ENCODE data around the gene PDZK1IP1. TPM values are rescaled to one million over a fixed set of nuclear protein-coding genes. Genes with fewer than 3 reads are reported as not detected.

Gene PDZK1IP1, protein sequence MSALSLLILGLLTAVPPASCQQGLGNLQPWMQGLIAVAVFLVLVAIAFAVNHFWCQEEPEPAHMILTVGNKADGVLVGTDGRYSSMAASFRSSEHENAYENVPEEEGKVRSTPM
- not detected in 2 replicates for polyA plus RNA-seq
- not detected in 2 replicates for polyA minus RNA-seq

DNA sequence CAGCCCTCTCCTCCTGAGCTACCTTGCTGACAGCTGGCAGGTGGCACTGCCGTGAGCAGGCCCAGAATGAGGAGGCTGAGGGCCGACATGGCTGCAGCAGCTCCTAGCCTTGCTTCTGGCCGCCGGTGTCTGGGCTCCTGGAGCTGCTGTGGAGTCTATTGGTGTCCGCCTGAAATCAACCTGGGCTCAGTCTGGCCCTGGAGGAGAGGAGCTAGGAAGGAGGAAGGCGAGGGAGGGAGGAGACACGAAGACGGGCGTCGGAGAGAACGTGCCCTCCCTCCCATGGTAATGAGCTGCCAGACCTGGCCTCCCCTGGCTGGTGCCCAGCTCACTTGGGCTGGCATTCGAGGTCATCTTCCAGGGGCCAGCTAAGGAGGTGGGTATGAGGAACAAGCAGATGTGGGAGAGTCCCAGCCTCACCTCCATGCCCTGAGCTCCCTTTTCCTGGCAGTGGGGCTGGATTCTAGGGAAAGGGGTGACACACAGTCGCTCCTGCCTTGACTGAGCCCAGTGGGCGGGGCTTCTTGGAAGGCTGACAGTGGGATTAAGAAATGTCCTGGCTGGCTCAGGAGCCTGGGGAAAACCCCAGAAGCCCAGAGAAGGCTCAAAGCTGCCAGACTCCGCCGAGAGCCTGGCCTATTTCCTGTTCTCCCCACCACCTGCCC lies at the start of gene PDZK1IP1:
PDZK1IP1 (minus strand) TSS at position 193 of the 665 bp plus-strand sequence; CDS start at position 89, 104 bp downstream.
- no peaks in the 10 kb centered on the region for H3K36me3 ChIP-seq (ENCODE audit: insufficient read depth, low read length)
- H3K79me2 ChIP-seq (replicated peaks; ENCODE audit: insufficient read depth, low read length) = no peaks in the 10 kb centered on the region
- TF ChIP-seq POLR2AphosphoS5 (IDR thresholded peaks at IDR 0.05) (no peak), RAD21 (conservative IDR thresholded peaks at IDR 0.05) (no peak), MXI1 (conservative IDR thresholded peaks at IDR 0.05; ENCODE audit: poor library complexity, severe bottlenecking) (no peak), EP300 (conservative IDR thresholded peaks at IDR 0.05; ENCODE audit: poor library complexity, severe bottlenecking) (no peak), TAF1 (IDR thresholded peaks at IDR 0.05; ENCODE audit: low read depth) (no peak), SMC3 (conservative IDR thresholded peaks at IDR 0.05; ENCODE audit: poor library complexity) (no peak), EZH2 (IDR thresholded peaks at IDR 0.05; ENCODE audit: borderline replicate concordance, insufficient read depth, low read length, poor library complexity, severe bottlenecking) (no peak)
- TF ChIP-seq, protein P1, sequence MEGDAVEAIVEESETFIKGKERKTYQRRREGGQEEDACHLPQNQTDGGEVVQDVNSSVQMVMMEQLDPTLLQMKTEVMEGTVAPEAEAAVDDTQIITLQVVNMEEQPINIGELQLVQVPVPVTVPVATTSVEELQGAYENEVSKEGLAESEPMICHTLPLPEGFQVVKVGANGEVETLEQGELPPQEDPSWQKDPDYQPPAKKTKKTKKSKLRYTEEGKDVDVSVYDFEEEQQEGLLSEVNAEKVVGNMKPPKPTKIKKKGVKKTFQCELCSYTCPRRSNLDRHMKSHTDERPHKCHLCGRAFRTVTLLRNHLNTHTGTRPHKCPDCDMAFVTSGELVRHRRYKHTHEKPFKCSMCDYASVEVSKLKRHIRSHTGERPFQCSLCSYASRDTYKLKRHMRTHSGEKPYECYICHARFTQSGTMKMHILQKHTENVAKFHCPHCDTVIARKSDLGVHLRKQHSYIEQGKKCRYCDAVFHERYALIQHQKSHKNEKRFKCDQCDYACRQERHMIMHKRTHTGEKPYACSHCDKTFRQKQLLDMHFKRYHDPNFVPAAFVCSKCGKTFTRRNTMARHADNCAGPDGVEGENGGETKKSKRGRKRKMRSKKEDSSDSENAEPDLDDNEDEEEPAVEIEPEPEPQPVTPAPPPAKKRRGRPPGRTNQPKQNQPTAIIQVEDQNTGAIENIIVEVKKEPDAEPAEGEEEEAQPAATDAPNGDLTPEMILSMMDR (IDR thresholded peaks at IDR 0.05; ENCODE audit: poor library complexity, severe bottlenecking) = no peak
- TF ChIP-seq, protein P2, sequence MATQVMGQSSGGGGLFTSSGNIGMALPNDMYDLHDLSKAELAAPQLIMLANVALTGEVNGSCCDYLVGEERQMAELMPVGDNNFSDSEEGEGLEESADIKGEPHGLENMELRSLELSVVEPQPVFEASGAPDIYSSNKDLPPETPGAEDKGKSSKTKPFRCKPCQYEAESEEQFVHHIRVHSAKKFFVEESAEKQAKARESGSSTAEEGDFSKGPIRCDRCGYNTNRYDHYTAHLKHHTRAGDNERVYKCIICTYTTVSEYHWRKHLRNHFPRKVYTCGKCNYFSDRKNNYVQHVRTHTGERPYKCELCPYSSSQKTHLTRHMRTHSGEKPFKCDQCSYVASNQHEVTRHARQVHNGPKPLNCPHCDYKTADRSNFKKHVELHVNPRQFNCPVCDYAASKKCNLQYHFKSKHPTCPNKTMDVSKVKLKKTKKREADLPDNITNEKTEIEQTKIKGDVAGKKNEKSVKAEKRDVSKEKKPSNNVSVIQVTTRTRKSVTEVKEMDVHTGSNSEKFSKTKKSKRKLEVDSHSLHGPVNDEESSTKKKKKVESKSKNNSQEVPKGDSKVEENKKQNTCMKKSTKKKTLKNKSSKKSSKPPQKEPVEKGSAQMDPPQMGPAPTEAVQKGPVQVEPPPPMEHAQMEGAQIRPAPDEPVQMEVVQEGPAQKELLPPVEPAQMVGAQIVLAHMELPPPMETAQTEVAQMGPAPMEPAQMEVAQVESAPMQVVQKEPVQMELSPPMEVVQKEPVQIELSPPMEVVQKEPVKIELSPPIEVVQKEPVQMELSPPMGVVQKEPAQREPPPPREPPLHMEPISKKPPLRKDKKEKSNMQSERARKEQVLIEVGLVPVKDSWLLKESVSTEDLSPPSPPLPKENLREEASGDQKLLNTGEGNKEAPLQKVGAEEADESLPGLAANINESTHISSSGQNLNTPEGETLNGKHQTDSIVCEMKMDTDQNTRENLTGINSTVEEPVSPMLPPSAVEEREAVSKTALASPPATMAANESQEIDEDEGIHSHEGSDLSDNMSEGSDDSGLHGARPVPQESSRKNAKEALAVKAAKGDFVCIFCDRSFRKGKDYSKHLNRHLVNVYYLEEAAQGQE (IDR thresholded peaks at IDR 0.05; ENCODE audit: borderline replicate concordance) = no peak
- H2AFZ ChIP-seq (ENCODE audit: low read depth, low read length) = no peak within 1 kb of the TSS
- H3F3A ChIP-seq (ENCODE audit: insufficient read depth, low read length, poor library complexity, severe bottlenecking) = no peaks in the 10 kb centered on the region
- no peak within 1 kb of the TSS for H3K4me3 ChIP-seq (ENCODE audit: low read length)
- H3K27me3 ChIP-seq (ENCODE audit: insufficient read depth, low read depth, low read length) = no peaks in the 10 kb centered on the region
- no peak within 1 kb of the TSS for H3K9ac ChIP-seq (ENCODE audit: low read length)
- no peaks in the 10 kb centered on the region for H3K9me2 ChIP-seq (ENCODE audit: insufficient read depth, low read length)
- no peak within 1 kb of the TSS for H3K4me2 ChIP-seq (ENCODE audit: low read length)
- no peaks in the 10 kb centered on the region for H3K9me3 ChIP-seq (ENCODE audit: low read length)
- no peaks in the 10 kb centered on the region for H4K20me1 ChIP-seq (ENCODE audit: insufficient read depth)
- H3K27ac ChIP-seq (ENCODE audit: low read length) = no peak within 1 kb of the TSS

DNA sequence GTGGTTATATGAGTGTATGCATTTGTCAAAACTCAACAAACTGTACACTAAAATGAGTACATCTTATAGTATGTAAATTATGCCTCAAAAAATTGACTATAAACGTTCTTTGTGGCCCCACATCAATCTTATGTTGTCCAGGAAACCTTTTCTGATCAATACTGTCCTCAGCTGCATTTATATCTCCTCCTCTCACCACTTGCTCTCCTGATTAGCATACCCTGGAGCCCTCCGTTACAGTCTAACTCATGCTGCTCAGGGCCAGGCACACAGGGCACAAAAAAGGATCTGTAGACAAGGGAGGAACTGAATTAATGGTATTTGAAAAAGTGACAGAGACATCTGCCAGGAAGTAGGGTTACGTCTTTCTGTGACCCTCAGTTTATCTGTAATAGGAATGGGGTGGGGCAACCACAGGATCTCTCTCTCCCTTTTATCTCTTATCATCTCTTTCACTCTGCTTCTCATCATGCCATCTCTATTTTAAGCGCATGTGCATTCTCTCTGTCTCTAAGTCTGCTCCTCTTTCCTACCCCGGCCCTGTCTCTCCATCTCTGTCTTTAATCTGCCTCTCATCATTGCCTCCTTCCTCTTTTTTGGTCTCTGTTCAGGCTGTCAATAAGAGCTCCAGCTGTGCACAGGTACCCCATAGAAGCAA lies 49.2 kb upstream of the PDZK1IP1 start:
- Histone ChIP-seq H3K27me3 (ENCODE audit: insufficient read depth, low read depth, low read length) (peaks cover 40% of the 10 kb centered on the region), H3K4me3 (ENCODE audit: low read length) (no peak overlapping the region)

More for the DNA sequence above, 49.2 kb upstream of the PDZK1IP1 start:
- no peaks in the 10 kb centered on the region for H3K79me2 ChIP-seq (replicated peaks; ENCODE audit: insufficient read depth, low read length)
- TF ChIP-seq POLR2AphosphoS5 (IDR thresholded peaks at IDR 0.05) (no peak), TAF1 (IDR thresholded peaks at IDR 0.05; ENCODE audit: low read depth) (no peak), MXI1 (conservative IDR thresholded peaks at IDR 0.05; ENCODE audit: poor library complexity, severe bottlenecking) (no peak), SMC3 (conservative IDR thresholded peaks at IDR 0.05; ENCODE audit: poor library complexity) (no peak), EP300 (conservative IDR thresholded peaks at IDR 0.05; ENCODE audit: poor library complexity, severe bottlenecking) (no peak), EZH2 (IDR thresholded peaks at IDR 0.05; ENCODE audit: borderline replicate concordance, insufficient read depth, low read length, poor library complexity, severe bottlenecking) (no peak), RAD21 (conservative IDR thresholded peaks at IDR 0.05) (no peak)
- TF ChIP-seq, protein P2 (IDR thresholded peaks at IDR 0.05; ENCODE audit: borderline replicate concordance) = no peak
- TF ChIP-seq, protein P1 (IDR thresholded peaks at IDR 0.05; ENCODE audit: poor library complexity, severe bottlenecking) = no peak
- no peak overlapping the region for H3K9ac ChIP-seq (ENCODE audit: low read length)
- H3K4me2 ChIP-seq (ENCODE audit: low read length) = no peak overlapping the region
- no peaks in the 10 kb centered on the region for H3K36me3 ChIP-seq (ENCODE audit: insufficient read depth, low read length)
- no peaks in the 10 kb centered on the region for H3K9me3 ChIP-seq (ENCODE audit: low read length)
- H2AFZ ChIP-seq (ENCODE audit: low read depth, low read length) = no peak overlapping the region
- H3K27ac ChIP-seq (ENCODE audit: low read length) = no peak overlapping the region
- no peaks in the 10 kb centered on the region for H4K20me1 ChIP-seq (ENCODE audit: insufficient read depth)
- no peaks in the 10 kb centered on the region for H3K9me2 ChIP-seq (ENCODE audit: insufficient read depth, low read length)
- H3F3A ChIP-seq (ENCODE audit: insufficient read depth, low read length, poor library complexity, severe bottlenecking) = no peaks in the 10 kb centered on the region

All from neural cell (in vitro differentiated cells).